ENCODE results near the gene ABHD13.

DNA sequence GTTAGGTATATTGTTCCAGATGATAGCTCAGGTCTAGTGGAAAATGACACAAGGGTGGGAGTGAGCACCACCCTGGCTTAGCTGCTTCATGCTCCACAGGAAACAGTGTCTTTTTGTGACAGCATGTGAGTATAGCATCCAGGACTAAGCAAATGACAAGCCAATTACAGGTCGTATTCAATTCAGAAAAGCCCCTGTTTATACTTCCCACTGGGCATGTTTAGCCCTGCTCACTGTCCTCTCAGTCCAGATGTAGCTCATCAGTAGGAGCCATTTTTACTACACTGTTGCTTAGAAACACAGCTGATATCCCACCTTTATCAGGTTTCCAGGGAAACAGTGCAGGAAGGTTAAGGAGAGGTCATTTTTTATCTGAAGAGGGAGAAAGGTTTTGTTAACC is 8.0 kb downstream of the ABHD13 start:
- TF ChIP-seq POLR2AphosphoS5 (IDR thresholded peaks at IDR 0.05; ENCODE audit: low read depth, low read length) = no peak
- TF ChIP-seq, protein P1, sequence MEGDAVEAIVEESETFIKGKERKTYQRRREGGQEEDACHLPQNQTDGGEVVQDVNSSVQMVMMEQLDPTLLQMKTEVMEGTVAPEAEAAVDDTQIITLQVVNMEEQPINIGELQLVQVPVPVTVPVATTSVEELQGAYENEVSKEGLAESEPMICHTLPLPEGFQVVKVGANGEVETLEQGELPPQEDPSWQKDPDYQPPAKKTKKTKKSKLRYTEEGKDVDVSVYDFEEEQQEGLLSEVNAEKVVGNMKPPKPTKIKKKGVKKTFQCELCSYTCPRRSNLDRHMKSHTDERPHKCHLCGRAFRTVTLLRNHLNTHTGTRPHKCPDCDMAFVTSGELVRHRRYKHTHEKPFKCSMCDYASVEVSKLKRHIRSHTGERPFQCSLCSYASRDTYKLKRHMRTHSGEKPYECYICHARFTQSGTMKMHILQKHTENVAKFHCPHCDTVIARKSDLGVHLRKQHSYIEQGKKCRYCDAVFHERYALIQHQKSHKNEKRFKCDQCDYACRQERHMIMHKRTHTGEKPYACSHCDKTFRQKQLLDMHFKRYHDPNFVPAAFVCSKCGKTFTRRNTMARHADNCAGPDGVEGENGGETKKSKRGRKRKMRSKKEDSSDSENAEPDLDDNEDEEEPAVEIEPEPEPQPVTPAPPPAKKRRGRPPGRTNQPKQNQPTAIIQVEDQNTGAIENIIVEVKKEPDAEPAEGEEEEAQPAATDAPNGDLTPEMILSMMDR (IDR thresholded peaks at IDR 0.05 in 2 of 3, conservative IDR thresholded peaks at IDR 0.05 in 1 of 3; ENCODE audit: borderline replicate concordance in 1 of 3, insufficient read depth in 1 of 3, low read depth in 2 of 3, low read length in 2 of 3) = no peak
- no peak for TF ChIP-seq ZNF274 (IDR thresholded peaks at IDR 0.05; ENCODE audit: low read depth, low read length)
- TF ChIP-seq, protein P2, sequence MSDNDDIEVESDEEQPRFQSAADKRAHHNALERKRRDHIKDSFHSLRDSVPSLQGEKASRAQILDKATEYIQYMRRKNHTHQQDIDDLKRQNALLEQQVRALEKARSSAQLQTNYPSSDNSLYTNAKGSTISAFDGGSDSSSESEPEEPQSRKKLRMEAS (IDR thresholded peaks at IDR 0.05) = no peak
- no peak for TF ChIP-seq SIN3A (IDR thresholded peaks at IDR 0.05; ENCODE audit: low read depth)
- TF ChIP-seq EZH2phosphoT487 (IDR thresholded peaks at IDR 0.05; ENCODE audit: borderline replicate concordance) = no peak
- TF ChIP-seq POLR2A (IDR thresholded peaks at IDR 0.05; ENCODE audit: borderline replicate concordance, extremely low read depth, insufficient read depth, insufficient read length) = no peak
- TF ChIP-seq, protein P3, sequence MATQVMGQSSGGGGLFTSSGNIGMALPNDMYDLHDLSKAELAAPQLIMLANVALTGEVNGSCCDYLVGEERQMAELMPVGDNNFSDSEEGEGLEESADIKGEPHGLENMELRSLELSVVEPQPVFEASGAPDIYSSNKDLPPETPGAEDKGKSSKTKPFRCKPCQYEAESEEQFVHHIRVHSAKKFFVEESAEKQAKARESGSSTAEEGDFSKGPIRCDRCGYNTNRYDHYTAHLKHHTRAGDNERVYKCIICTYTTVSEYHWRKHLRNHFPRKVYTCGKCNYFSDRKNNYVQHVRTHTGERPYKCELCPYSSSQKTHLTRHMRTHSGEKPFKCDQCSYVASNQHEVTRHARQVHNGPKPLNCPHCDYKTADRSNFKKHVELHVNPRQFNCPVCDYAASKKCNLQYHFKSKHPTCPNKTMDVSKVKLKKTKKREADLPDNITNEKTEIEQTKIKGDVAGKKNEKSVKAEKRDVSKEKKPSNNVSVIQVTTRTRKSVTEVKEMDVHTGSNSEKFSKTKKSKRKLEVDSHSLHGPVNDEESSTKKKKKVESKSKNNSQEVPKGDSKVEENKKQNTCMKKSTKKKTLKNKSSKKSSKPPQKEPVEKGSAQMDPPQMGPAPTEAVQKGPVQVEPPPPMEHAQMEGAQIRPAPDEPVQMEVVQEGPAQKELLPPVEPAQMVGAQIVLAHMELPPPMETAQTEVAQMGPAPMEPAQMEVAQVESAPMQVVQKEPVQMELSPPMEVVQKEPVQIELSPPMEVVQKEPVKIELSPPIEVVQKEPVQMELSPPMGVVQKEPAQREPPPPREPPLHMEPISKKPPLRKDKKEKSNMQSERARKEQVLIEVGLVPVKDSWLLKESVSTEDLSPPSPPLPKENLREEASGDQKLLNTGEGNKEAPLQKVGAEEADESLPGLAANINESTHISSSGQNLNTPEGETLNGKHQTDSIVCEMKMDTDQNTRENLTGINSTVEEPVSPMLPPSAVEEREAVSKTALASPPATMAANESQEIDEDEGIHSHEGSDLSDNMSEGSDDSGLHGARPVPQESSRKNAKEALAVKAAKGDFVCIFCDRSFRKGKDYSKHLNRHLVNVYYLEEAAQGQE (IDR thresholded peaks at IDR 0.05; ENCODE audit: low read depth) = no peak
- TF ChIP-seq YY1 (IDR thresholded peaks at IDR 0.05; ENCODE audit: extremely low read depth, insufficient replicate concordance, low read depth, low read length) = no peak
- TF ChIP-seq EZH2 (IDR thresholded peaks at IDR 0.05) = no peak
- no peak for TF ChIP-seq RAD21 (IDR thresholded peaks at IDR 0.05; ENCODE audit: low read depth)
- TF ChIP-seq JUND (IDR thresholded peaks at IDR 0.05) = no peak
- no peak for TF ChIP-seq EGR1 (IDR thresholded peaks at IDR 0.05; ENCODE audit: low read depth)

All from HCT116 (cell line).